GOT3 (cell line): Measurements from ENCODE around the gene NQO2.

Experiments
- DNase-seq: peaks from one replicate; lab custom pipeline; 2025; ENCODE audit warnings: mixed read lengths; lab: John Stamatoyannopoulos, UW

The NQO2 gene, protein sequence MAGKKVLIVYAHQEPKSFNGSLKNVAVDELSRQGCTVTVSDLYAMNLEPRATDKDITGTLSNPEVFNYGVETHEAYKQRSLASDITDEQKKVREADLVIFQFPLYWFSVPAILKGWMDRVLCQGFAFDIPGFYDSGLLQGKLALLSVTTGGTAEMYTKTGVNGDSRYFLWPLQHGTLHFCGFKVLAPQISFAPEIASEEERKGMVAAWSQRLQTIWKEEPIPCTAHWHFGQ

DNA sequence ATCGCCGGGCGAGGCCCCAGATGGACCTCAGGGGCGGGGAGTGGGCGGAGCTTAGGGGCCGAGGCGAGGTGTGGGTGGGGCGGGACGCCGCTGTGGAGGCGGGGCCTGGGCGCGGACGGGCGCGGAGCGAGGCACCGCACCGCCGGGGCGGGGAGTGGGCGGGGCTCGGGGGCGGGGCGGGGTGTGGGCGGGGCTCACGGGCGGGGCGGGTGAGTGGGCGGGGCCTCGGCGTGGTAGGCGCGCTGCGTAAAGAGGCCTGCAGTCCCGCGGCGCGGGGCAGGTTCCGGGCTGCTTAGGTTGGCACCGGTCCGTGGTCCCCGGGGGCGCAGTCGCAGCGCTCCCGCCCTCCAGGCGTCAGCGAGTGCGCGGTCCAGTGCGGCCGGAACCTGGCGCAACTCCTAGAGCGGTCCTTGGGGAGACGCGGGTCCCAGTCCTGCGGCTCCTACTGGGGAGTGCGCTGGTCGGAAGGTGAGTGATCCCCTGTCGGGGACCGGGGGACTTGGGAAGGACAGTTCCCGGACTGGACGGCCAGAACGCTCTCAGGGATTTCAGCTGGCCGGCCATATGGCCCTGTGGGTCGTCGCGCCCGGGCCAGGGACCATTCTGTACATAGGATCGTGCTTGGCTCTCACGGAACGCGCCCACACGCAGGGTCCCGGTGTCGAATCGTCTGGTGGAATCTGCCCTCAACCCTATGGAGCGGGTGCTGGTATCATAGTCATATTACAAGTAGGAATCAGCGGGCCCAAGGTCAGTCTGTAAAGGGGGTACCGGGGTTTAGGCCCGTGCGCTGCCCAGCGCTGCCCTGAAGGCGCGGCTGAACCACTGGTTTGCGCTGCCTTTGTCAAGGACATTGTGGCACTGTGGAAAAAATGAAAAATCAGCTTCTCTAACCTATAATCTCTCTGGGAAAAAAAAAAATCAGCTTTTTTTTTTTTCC lies at the start of gene NQO2:
NQO2 (plus strand) TSS at position 277 of the 940 bp plus-strand sequence. CDS start 6,659 bp downstream, outside the sequence.
- peak; percentile 91 for DNase-seq

DNA sequence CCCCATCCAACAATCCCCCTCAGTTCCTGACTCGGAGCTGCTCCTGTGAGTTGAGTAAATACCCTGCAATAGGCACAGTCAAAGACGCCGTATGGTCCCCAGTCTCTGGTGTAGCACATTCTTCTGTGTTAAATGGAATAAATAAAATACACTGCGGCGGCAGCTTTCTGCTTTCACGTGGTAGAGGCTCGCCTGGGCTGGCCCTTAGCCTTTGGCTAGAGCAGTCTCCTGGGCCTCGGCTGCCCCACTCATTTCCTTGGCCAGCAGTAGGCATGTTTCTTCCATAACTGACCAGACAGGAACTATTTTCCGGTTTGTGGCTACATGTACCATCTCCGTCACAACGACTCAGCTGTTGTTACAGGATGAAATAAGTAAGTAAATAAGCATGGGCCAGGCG lies 49.0 kb upstream of the NQO2 start:
- DNase-seq = no peak

DNA sequence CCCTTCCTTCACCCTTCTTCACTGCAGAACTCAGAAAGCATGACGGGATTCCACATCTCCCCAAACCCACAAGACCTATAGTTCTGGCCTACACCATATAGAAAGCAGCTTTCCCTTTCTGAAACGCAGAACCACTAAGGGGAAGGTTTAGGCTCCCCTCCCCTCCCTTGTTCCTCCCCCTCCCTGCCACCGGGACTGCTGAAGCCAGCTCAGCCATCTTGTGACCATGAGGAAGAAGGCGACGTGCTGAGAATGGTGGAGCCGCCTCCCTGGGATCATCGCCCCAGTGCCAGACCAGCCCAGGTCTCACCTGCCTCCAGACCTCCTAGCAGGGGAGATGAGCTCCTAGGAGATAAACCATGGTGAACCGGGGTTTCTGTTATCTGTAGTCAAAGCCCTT lies 48.0 kb upstream of the NQO2 start:
- DNase-seq = no peak

DNA sequence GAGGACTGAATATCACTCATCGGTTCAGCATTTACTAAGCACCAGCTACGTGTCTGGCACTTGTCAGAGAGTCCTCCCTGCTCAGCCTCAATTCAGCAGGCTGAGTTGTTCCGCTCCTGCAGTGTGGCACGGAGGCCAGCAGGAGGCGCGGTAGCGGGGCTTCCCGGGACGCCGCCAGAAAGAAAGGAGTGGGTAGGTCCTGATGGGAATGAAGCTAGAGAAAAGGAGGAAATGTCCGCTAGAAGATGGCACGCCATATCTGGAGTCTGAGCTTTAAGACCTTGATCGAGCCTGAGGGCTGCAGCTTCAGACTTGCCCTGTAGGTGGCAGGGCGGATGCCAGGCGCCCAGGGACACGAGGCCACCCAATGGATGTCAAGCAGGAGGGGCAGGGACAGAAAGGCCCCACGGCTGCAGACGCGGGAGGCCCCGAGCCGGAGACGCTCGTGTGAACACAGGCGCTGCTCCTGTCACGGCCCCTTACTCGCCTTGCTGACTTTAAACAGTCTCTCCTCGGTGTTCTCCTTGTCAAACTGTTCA lies 47.1 kb upstream of the NQO2 start:
- DNase-seq = no peak

DNA sequence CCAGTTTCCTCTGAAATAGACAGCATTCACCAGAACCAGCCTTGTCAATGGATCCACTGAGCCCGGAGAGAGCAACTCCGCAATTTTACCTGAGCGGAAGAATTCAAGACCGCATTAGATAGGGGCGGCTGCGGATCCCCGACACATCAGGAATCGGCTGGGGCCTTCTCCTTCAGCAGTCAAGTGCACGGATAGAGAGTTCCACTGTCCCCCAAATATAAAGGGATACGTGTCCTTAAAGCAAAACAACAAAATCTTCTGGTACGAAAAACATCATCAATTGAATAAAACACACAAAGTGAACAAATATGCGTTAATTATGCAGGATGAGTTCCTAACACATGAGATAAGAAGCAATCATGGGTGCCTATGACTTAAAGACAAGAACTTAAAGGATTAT lies 46.6 kb upstream of the NQO2 start:
- no peak for DNase-seq

DNA sequence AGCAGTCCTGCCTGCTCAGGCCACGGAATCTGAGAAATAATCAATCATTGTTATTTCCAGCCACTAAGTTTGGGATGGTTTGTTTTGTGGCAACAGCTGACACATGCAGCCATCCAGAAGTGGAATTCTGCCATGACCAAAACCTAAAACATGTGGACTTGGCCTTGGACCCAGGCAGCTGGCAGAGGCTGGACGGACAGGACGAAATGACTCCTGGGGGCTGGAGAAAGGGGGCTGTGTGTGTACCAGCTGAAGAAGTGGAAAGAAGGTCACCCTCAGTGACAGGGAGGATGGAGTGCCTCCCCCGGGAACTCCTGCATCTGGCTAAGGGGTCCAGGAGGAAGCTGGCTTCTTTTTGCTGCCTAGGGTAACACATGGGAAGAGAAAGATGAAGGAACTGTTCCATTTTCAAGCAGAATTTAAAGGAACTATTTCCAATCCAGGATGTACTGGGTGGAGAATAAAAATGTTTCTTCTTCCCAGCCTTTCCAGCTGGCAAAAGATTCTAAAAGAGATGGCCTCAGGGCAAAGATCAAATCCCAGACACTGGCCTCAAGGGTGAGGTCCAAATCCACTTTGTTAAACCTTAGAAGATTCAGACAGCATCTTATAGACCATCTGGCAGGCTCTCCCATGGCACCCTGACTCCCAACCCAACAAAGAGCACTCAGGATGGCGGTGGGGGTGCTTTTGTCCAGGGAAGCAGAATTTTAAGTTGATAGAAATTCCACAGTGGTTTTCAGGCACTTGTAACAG lies 42.6 kb upstream of the NQO2 start:
- no peak for DNase-seq

DNA sequence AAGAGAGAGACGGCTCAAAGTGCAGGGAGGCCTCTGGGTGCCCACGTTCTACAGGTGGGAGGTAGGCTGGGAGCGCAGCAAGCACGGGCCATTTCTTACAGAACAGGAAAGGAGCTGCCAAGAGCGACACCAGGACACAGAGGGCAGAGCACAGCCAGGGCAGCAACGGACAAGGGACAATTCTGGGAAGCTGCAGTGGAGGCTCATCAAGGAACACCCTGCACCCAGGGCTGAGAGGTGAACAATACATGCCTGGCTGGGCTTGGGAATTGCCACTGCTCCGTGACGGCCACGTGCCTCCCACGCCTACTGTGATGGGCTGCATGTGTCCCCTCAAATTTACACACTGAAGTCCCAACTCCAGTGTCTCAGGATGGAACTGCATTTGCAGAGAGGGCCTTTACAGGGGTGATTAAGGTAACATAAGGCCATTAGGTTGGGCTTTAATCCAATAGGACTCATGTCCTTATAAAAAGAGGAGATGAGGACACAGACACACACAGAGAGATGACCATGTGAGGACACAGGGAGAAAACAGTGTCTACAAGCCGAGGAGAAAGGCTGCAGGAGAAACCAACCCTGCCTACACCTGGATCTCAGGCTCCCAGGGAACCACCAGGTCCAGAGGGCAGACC lies 41.9 kb upstream of the NQO2 start:
- no peak for DNase-seq

DNA sequence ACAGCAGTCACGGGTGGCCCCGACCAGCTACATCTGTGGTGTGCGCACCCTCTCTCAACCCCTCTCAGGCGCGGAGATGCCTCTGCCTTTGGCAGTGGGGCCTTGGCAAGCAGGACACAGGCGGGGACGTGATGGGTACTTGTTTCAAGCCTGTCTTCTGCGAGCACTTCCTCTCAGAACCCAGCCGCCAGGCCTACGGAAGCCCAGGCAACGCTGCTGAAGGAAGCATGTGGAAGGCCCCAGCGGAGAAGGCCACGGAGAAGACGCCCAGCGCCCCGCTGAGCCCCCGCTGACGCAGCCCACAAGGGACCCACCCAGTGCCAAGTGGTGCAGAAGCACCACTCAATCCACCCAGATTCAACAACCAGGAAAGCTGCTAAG lies 41.4 kb upstream of the NQO2 start:
- no peak for DNase-seq

DNA sequence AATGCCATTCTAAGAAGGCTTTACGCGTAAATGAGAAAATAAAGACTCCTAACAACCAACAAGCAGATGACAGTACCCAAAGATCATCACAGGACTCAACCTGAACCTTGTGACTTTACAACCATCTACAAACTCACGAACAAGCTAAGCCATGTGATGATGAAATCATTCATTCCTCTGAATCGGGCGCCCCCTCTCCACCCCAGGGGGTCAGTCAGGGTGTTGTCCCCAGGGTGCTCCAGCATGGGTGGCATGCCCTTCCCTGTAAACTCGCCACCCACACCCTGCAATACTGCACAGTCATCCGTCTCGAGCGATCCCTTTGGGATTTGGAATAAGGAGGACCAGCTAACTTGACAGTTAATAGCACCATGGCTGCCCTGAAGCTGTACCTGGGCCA lies 40.9 kb upstream of the NQO2 start:
- no peak for DNase-seq

DNA sequence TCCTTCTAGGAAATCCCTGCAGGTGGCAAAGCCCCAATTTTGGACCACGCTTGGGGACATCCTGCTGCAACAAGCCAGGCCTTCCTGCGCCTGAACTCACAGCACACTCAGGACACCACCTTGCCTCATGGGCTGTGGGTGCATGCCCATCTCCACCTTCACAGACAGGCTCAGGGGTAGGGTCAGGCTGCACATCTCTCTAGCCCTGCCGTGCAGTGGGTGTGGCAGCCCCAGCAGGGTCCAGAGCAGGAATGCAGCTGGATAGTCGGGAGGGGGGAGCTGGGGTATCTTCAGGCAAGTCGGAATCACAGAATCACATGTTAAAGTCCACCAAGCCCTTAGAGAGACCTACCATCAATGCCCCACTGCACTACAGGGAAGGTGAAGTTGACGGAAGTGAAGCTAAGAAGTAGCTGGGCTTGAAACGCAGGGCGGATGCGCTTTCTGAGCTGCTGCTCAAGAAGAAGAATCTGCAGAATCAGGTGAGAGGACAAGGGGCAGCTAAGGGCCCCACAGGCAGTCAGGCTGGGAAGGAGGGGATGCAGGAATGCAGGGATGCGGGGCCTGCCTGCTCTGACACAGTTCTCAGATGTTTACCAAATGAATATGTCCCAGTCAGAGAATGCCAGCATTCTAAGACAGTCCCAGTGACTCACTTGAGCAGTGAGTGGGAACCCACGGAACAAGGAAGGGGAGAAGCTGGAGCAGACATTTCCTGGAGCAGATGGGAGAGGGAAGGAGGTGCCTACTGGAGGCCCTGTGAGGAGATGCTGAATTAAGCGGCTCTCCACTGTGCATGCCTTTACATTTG lies 39.6 kb upstream of the NQO2 start:
- DNase-seq = no peak

DNA sequence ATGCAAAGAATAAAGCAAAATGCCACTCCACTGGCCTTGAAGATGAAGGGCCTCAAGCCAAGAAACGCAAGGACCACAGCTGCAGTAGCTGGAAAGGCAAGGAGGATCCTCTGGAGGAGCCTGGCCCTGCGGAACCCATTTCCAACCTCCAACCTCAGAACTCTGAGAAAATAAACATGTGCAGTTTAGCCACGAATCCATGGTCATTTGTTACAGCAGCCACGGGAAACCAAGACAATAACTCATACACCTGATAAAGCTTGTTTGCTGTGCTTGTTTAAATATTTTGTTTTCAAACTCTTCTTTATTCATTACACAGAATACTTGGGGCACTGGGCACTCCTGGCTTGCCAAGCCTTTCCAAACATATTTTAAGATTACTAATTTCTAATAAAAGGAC lies 38.8 kb upstream of the NQO2 start:
- DNase-seq = no peak

DNA sequence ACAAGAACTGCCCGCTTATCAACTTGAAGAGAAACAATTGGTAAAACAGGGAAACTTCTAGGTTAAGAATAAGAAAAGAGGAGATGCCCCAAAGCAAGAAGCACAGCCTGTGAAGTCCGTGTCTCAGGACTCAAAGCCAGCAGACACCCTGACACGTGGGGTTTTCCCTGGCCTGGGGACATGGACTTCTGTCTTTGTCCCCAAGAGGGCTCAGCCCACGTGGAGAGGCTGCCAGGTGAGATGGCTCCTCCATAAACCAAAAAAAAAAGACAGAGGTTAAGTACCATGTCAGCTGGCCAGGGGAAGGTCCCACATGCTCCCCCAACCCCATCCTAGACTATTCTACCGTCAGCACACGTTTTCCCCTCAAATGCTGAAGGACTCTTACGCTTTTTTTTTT lies 38.2 kb upstream of the NQO2 start:
- DNase-seq = no peak

DNA sequence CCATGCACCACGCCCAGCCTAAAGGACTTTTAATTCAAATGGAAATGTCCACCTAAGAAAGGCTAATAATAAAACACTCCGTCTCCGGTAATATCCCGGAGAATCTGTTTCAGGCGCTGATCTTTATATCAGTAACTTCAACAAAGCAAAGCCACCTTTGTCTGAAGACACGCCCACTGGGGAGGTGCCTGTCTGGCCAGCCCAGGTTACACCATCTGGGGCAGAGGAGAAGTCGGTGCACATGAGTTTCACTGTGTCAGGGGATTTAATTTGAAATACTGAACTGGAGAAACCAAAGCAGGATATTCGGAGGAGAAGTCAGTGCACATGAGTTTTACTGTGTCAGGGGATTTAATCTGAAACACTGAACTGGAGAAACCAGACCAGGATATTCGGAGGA lies 37.7 kb upstream of the NQO2 start:
- DNase-seq = no peak

DNA sequence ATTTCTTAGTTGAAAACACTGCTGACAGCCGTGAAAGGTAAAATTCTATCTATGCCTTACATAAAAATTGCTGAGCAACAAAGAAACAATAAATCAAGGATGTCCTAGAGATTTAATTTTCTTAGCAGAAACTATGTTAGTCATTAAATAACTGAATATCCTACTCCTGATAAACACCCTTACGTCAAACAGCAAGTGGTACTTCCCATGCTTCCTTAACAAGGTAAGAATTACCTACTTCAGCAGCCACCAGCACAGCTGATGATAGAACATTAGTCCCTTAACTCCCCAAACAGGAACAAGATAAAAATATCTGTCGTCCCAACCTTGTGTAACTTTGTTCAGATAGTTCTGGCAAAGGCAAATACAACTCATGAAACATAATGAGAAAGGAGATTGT lies 37.1 kb upstream of the NQO2 start:
- no peak for DNase-seq

DNA sequence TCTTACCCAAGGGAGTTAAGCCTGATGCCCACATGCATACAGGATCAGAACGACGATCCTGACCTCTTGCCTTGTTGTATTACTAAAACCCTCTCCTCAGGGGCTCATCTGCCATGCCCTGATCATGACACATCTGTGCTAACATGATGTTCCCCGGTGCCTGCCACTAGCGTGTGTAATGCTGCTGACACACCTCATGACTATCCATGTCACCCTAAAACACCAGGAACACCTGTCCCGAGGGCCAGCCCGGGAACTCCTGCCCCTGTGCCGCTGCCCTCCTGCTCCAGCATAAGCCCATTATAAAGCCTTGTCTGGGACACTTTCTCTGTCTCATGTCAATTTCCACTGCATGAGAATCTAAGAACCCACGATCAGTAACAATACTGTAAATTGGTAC lies 35.9 kb upstream of the NQO2 start:
- DNase-seq = no peak

DNA sequence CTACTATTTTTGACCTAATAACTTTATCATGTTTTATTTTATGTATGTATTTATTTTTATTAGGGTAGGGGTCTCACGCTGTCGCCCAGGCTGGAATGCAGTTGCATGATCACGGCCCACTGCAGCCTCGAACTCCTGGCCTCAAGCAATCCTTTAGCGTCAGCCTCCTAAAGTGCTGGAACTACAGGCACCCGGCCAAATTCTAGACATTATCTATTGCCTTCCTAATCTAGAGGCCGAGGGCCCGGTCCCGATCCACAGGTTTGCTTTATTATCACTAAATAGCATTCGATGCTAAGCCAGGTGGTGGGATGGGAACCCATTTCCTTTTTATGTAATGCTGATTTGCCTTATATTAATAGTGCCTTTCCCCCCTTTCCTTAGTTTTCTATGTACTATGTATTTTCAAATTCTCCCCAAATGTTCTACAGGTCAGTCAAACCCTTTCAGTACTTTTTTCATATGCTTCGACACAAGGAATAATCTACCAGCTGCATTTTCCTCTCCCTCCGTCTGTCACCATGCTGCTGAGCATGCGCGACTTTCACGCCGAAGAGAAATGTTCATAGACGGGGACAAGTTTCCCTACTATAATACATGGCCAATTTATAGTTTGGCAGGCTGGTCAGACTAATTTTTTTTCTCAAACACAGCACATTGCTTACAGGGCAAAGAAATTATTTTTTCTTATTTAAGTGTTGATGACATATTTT lies 34.7 kb upstream of the NQO2 start:
- no peak for DNase-seq

DNA sequence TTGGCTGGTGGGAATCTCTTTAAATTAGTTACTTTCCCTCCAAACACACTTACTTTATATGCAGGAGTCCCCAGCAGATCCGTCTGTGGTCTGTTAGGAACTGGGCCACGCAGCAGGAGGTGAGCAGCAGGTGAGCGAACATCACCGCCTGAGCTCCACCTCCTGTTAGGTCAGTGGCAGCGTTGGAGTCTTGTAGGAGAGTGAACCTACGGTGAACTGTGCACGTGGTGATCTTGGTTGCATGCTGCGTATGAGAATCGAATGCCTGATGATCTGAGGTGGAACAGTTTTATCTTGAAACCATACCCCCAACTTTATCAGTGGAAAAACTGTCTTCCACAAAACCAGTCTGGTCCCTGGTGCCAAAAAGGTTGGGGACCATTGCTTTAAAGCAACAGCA lies 33.3 kb upstream of the NQO2 start:
- no peak for DNase-seq

DNA sequence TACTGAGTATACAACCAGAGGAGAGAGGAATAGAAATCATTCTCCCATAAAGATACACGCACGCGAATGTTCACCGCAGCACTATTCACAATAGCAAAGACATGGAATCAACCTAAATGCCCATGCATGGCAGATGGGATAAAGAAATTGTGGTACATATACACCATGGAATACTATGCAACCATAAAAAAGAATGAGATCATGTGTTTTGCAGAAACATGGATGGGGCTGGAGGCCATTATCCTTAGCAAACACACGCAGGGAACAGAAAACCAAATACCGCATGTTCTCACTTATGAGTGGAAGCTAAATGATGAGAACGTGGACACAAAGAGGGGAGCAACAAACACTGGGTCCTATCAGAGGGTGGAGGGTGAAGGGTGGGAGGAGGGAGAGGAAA lies 31.8 kb upstream of the NQO2 start:
- no peak for DNase-seq

DNA sequence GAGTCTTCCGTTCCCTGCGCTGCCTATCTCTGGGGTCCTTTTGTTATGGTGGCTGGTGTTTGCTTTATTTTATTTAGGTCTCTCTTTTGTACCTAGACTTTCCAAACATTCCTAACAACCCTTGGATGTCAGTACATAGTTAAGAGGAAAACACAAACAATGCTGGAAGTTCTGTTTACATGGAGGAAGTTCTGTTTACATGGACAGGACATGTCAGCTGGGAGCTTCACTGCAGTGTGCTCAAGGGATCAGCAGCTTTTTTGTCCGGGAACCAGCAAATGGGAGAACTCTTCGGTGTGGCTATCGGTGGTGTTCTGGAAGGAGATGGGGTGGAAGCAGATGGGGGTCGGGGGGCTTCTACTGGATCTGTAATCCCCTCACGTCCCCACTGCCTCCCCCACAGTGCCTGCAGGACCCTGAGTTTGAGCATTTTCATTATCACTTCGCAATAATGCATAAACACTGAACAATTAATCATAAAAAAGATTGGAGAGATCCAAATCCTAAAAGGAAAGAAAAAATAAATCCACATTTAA lies 31.0 kb upstream of the NQO2 start:
- no peak for DNase-seq

DNA sequence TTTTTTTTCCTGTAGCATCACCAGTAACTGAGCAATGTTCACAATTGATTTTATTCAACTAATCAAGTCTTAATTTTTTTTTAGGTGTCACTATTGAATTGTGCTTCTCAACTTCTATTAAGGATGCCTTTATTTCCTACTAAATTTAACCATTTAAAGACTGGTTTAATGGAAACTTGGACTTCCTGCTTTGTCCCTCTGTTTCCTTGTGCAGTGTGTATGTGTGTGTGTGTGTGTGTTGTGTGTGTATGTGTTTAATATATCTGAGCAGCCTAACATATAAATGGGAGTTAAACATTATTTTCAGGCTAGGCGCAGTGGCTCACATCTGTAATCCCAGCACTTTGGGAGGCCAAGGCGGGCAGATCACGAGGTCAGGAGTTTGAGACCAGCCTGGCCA lies 30.1 kb upstream of the NQO2 start:
- DNase-seq = no peak
